Gastrocnemius medialis (tissue), 4 donors: ENCODE measurements around the gene FLACC1. TPM values are rescaled to one million over a fixed set of nuclear protein-coding genes. Genes with fewer than 3 reads are reported as not detected.

Experiments used
- ATAC-seq, 2 donors: fragments of 150-250 bp; one replicate each; pipeline ENCODE4 v1.9.1; 2016
- DNase-seq, 2 donors: peaks; one replicate each; pipeline ENCODE4 v3.0.0-alpha.2; 2019
- H3K27ac ChIP-seq, 4 donors: fragments of 200-600 bp; sonication (generic); 1 replicate in 1 of 4; 2 replicates in 3 of 4; pipeline ENCODE4 v1.5.1; 2016 to 2018; ENCODE audit warnings: mild to moderate bottlenecking in 2 of 4, moderate library complexity in 1 of 4
- H3K27me3 ChIP-seq, 3 donors: fragments of 200-600 bp; sonication (generic) in 2 of 3; 1 replicate in 1 of 3; 2 replicates in 2 of 3; pipeline versions ENCODE4 v1.5.1 to v1.6.0; 2016 to 2019; ENCODE audit warnings: mild to moderate bottlenecking in 1 of 3, moderate library complexity in 1 of 3
- H3K36me3 ChIP-seq, 2 donors: fragments of 200-600 bp; sonication (generic) in 1 of 2; one replicate each; pipeline ENCODE4 v1.5.1; 2017 to 2018
- H3K4me1 ChIP-seq, 2 donors: fragments of 200-600 bp; sonication (generic) in 1 of 2; one replicate each; pipeline ENCODE4 v1.5.1; 2016 to 2017; ENCODE audit warnings: mild to moderate bottlenecking in 2 of 2
- H3K4me3 ChIP-seq, 4 donors: fragments of 200-600 bp; sonication (generic) in 3 of 4; 1 replicate in 1 of 4; 2 replicates in 3 of 4; pipeline ENCODE4 v1.5.1; 2016 to 2019; ENCODE audit warnings: mild to moderate bottlenecking in 2 of 4
- H3K9me3 ChIP-seq, 3 donors: fragments of 200-600 bp; sonication (generic) in 2 of 3; 1 replicate in 1 of 3; 2 replicates in 2 of 3; pipeline ENCODE4 v1.5.1; 2016 to 2019
- POLR2A ChIP-seq, 2 donors: fragments of 450-650 bp; IDR thresholded peaks; one replicate each; pipeline ENCODE4 v1.6.1; 2017; ENCODE audit warnings: antibody characterized with exemption in 2 of 2, mild to moderate bottlenecking in 2 of 2, moderate library complexity in 2 of 2
- in situ Hi-C, 4 donors: fragments of 200-750 bp; cut with MboI; loops; one replicate each; pipeline versions ENCODE4 v1.15.0 to v1.8.0; 2017; ENCODE audit warnings: low sequenced_read_pairs in 4 of 4
- intact Hi-C: fragments of 100-400 bp; cut with DNase I; formaldehyde crosslinking; loops from one replicate; pipeline ENCODE4 v1.15.1; 2023; ENCODE audit warnings: low total_unique reads
- total RNA-seq, 4 donors: library from RNA; depleted of rRNA; stranded (reverse); fragments of >200 nt; gene quantifications; one replicate each; pipeline versions ENCODE4 v1.1.0 to v1.2.3, GENCODE V29; 2016
- TF ChIP-seq, protein P1 (sequence below), 5 experiments: fragments of 450-650 bp in 3 of 5; fragments of 200-600 bp in 2 of 5; sonication (generic) in 2 of 5; IDR thresholded peaks in 4 of 5; conservative IDR thresholded peaks in 1 of 5; 1 replicate in 4 of 5; 2 replicates in 1 of 5; pipeline ENCODE4 v1.5.1; 2016 to 2019; ENCODE audit warnings: antibody characterized with exemption in 5 of 5, mild to moderate bottlenecking in 3 of 5, moderate library complexity in 3 of 5

Gene FLACC1
- total RNA-seq, 4 donors from 2014 or later: 0.72 to 1.7 (median 1.4) TPM

- intact Hi-C loops (loop anchor here (10.0 kb wide), 1 partner anchor 242 kb away; the partner anchor contains the start of gene TMEM237), in situ Hi-C loops (no loop called here)
- Histone ChIP-seq H3K4me1 (peaks cover 52 to 69% of the 10 kb centered on the region in 2 donors), H3K27me3 (no peaks in the 10 kb centered on the region), H3K36me3 (peaks cover 0 to 12% of the 10 kb centered on the region in 2 donors), H3K27ac (peak overlapping the region in 1 of 4 donors; percentile 2), H3K9me3 (no peaks in the 10 kb centered on the region), H3K4me3 (no peak overlapping the region)
- no peak for DNase-seq
- no peak for TF ChIP-seq POLR2A (IDR thresholded peaks at IDR 0.05)
- TF ChIP-seq, protein P1, sequence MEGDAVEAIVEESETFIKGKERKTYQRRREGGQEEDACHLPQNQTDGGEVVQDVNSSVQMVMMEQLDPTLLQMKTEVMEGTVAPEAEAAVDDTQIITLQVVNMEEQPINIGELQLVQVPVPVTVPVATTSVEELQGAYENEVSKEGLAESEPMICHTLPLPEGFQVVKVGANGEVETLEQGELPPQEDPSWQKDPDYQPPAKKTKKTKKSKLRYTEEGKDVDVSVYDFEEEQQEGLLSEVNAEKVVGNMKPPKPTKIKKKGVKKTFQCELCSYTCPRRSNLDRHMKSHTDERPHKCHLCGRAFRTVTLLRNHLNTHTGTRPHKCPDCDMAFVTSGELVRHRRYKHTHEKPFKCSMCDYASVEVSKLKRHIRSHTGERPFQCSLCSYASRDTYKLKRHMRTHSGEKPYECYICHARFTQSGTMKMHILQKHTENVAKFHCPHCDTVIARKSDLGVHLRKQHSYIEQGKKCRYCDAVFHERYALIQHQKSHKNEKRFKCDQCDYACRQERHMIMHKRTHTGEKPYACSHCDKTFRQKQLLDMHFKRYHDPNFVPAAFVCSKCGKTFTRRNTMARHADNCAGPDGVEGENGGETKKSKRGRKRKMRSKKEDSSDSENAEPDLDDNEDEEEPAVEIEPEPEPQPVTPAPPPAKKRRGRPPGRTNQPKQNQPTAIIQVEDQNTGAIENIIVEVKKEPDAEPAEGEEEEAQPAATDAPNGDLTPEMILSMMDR (IDR thresholded peaks at IDR 0.05 in 4 of 5, conservative IDR thresholded peaks at IDR 0.05 in 1 of 5): no peak
- ATAC-seq: no peak
Observed at GRCh38 chr2:201402651-201403562, 45.8 kb upstream of the FLACC1 start.

DNA sequence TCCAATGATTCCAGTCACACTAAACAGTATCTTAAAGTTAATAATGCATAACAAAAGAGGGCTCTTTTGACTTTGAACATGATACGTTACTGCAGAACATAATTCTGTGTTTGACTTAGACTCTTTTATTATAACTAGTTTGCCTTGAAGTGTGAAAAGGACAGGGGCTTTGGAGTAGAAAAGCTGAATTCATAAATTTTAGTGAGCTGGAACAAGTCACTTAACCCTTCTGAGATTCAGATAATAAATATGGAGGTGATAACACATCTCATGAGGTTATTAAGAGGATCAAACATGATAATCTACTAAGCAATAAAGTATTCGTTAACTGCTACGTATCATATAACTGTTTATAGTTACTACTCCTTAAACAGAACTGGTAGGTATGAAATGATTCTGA lies 44.7 kb upstream of the FLACC1 start:
- no peak for ATAC-seq
- in situ Hi-C loops: no loop called here
- peaks cover 0 to 23% of the 10 kb centered on the region in 2 donors for H3K36me3 ChIP-seq
- no peaks in the 10 kb centered on the region for H3K27me3 ChIP-seq
- DNase-seq: no peak
- intact Hi-C loops: loop anchor here (10.0 kb wide), 1 partner anchor 243 kb away; the partner anchor contains the start of gene TMEM237
- no peaks in the 10 kb centered on the region for H3K9me3 ChIP-seq
- no peak for TF ChIP-seq POLR2A (IDR thresholded peaks at IDR 0.05)
- TF ChIP-seq, protein P1 (IDR thresholded peaks at IDR 0.05 in 4 of 5, conservative IDR thresholded peaks at IDR 0.05 in 1 of 5): no peak
- H3K27ac ChIP-seq: no peak overlapping the region
- H3K4me1 ChIP-seq: peaks cover 46 to 60% of the 10 kb centered on the region in 2 donors
- no peak overlapping the region for H3K4me3 ChIP-seq

- DNase-seq (no peak), ATAC-seq (no peak)
- peaks cover 6 to 11% of the 10 kb centered on the region in 2 donors for H3K4me1 ChIP-seq
- H3K36me3 ChIP-seq: peaks cover 0 to 75% of the 10 kb centered on the region in 2 donors
- intact Hi-C loops: no loop called here
- H3K9me3 ChIP-seq: no peaks in the 10 kb centered on the region
- no peak overlapping the region for H3K27ac ChIP-seq
- no peak overlapping the region for H3K4me3 ChIP-seq
- no peak for TF ChIP-seq POLR2A (IDR thresholded peaks at IDR 0.05)
- TF ChIP-seq, protein P1 (IDR thresholded peaks at IDR 0.05 in 4 of 5, conservative IDR thresholded peaks at IDR 0.05 in 1 of 5): no peak
- in situ Hi-C loops: no loop called here
- no peaks in the 10 kb centered on the region for H3K27me3 ChIP-seq
Observed at GRCh38 chr2:201396595-201396994, 39.5 kb upstream of the FLACC1 start.

GRCh38 chr2:201383136-201383535 lies 26.0 kb upstream of the FLACC1 start:
- Histone ChIP-seq H3K4me1 (no peaks in the 10 kb centered on the region), H3K27me3 (no peaks in the 10 kb centered on the region), H3K27ac (no peak overlapping the region), H3K36me3 (peaks cover 0 to 87% of the 10 kb centered on the region in 2 donors), H3K4me3 (no peak overlapping the region), H3K9me3 (no peaks in the 10 kb centered on the region)
- DNase-seq (no peak), ATAC-seq (no peak)
- intact Hi-C loops (no loop called here), in situ Hi-C loops (no loop called here)
- TF ChIP-seq POLR2A (IDR thresholded peaks at IDR 0.05): no peak
- TF ChIP-seq, protein P1 (IDR thresholded peaks at IDR 0.05 in 4 of 5, conservative IDR thresholded peaks at IDR 0.05 in 1 of 5): no peak
